Measurements from ENCODE around the gene PGAP3.
A peak's percentile ranks its signal among the peaks of the same experiment; 100 is the strongest.

Gene PGAP3

DNA sequence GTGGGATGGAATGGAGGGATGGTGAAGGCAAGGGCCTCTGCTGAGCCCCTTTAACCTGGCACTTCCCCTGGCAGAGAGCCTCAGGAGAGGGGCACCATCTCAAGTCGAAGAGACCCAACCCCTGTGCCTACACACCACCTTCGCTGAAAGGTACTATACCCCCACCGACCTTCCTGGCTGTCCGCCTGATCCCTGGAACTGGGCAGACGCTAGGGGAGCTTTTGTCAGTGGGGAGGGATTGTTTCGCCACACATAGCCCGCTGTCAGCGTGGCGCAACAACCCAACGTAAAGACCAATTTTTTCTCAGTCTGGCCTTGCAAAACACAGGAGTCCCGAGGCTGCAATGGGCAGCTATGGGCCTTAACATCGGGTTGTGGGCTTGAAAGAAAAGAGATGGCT, 58.0 kb downstream of the PGAP3 start:
- no peak overlapping the region for H3K4me3 Mint-ChIP-seq
- H3K36me3 Mint-ChIP-seq (ENCODE audit: low read depth) = no peaks in the 10 kb centered on the region
- TF ChIP-seq, protein P1, sequence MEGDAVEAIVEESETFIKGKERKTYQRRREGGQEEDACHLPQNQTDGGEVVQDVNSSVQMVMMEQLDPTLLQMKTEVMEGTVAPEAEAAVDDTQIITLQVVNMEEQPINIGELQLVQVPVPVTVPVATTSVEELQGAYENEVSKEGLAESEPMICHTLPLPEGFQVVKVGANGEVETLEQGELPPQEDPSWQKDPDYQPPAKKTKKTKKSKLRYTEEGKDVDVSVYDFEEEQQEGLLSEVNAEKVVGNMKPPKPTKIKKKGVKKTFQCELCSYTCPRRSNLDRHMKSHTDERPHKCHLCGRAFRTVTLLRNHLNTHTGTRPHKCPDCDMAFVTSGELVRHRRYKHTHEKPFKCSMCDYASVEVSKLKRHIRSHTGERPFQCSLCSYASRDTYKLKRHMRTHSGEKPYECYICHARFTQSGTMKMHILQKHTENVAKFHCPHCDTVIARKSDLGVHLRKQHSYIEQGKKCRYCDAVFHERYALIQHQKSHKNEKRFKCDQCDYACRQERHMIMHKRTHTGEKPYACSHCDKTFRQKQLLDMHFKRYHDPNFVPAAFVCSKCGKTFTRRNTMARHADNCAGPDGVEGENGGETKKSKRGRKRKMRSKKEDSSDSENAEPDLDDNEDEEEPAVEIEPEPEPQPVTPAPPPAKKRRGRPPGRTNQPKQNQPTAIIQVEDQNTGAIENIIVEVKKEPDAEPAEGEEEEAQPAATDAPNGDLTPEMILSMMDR (IDR thresholded peaks at IDR 0.05) = no peak
- no peak for DNase-seq
- no peak overlapping the region for H3K27ac Mint-ChIP-seq
- H3K4me1 Mint-ChIP-seq = peaks cover 63% of the 10 kb centered on the region
- H3K27me3 Mint-ChIP-seq (ENCODE audit: low read depth, poor library complexity) = peaks cover 71% of the 10 kb centered on the region
- no peaks in the 10 kb centered on the region for H3K9me3 Mint-ChIP-seq

DNA sequence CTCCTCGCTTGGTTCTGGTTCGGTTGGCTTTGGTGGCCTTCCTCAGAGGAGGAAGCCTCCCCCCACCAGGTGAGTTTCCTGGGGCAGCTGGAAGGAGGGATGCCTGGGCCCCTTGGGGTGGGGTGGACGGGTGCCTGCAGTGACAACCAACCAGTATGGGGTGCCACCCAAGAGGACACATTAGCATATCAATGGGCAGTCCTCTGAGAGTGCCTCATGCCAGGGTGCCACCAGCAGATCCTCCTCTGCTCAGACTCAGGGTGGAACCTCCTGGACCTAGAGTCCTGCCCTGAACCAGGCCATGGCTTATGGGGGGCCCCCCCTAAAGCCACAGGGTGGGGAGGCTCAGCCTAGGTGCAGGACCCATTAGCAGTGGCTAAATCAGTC, 58.4 kb downstream of the PGAP3 start:
- H3K36me3 Mint-ChIP-seq (ENCODE audit: low read depth) = no peaks in the 10 kb centered on the region

DNA sequence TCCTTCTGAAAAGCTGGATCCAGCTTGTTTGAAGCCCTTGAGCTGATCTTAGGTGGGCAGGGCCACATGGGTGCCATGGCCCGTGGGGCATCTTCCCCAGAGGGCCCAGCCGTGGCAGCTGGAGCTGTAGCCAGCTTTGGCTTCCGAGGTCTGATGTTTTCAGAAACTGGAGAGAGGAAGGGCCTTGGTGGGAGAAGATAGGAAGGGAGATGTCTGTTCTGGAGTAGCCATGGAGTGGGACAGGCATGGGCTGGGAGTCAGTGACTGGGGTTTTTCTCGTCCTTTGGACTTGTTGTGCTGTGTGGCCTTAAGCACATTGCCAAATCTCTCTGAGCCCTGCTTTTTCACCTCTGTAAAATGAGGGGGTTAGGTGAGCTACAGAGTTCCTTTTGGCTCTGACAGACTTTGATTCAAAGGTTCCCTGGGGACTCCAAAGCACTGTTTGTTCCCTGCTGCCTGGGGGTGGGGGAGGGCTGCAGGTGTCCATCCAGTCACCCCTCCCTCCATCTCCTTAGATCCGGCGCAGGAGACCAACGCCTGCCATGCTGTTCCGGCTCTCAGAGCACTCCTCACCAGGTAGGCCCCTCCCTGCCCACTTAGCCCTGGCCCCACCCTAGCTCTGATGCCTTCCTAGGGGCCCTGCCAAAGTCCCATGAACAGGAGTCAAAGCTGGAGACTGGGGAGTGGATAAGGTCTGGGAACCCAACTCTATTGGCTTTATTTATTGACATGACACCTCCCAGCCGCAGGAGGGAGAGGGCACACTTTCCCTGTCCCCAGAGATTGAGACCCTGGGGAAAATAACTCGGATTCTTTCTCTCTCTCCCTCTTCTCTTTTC, 59.0 kb downstream of the PGAP3 start:
- peaks cover 53% of the 10 kb centered on the region for H3K4me1 Mint-ChIP-seq
- no peak overlapping the region for H3K27ac Mint-ChIP-seq
- DNase-seq = no peak
- no peaks in the 10 kb centered on the region for H3K9me3 Mint-ChIP-seq
- TF ChIP-seq, protein P1 (IDR thresholded peaks at IDR 0.05) = no peak
- peaks cover 82% of the 10 kb centered on the region for H3K27me3 Mint-ChIP-seq (ENCODE audit: low read depth, poor library complexity)
- H3K36me3 Mint-ChIP-seq (ENCODE audit: low read depth) = no peaks in the 10 kb centered on the region
- H3K4me3 Mint-ChIP-seq = no peak overlapping the region

More for the DNA sequence above, 58.4 kb downstream of the PGAP3 start:
- Mint-ChIP-seq H3K4me3 (no peak overlapping the region), H3K27me3 (ENCODE audit: low read depth, poor library complexity) (peaks cover 76% of the 10 kb centered on the region), H3K9me3 (no peaks in the 10 kb centered on the region), H3K4me1 (peaks cover 59% of the 10 kb centered on the region), H3K27ac (no peak overlapping the region)
- TF ChIP-seq, protein P1 (IDR thresholded peaks at IDR 0.05) = no peak
- DNase-seq = no peak

DNA sequence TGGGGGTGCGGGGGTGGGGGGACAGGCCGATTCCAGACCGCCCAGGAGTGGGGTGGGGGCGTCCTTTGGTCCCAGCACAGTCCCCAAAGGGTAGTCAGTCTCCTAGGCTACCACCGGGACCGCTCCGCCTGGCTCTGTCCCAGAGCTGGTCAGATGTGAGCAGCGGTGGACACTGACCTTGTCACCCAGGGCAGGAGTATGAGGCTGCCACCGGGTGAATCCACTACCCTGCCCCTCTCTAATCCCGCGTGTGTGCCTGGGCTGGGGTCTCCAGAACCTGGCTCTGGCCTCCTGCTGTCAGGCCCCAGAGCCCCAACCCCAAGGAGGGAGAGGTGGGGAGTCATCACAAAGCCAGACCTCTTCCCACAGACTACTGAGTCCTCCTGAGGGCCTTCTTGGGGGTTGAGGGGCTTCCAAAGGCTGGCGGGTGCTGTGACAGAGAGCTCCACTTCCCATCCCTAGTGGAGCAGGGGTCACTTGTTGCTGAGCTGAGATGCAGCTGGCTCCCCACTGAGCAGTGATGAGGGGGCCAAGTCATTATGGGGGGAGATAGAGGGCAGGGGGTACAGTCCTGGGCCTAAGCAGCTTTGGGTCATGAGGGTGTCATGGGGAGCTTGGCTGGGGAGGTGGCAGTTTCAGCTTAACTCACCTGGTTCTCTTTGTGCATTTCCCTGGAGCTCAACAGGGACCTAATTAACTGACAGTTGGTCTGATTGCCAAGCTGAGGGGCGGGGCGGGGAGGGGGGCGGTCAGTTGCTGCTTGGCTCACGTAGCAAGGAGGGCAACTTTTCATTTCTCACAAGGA, 59.9 kb downstream of the PGAP3 start:
- Mint-ChIP-seq H3K36me3 (ENCODE audit: low read depth) (no peaks in the 10 kb centered on the region), H3K4me3 (peak overlapping the region; percentile 51), H3K27me3 (ENCODE audit: low read depth, poor library complexity) (peaks cover 89% of the 10 kb centered on the region), H3K9me3 (no peaks in the 10 kb centered on the region), H3K4me1 (peaks cover 43% of the 10 kb centered on the region), H3K27ac (no peak overlapping the region)
- TF ChIP-seq, protein P1 (IDR thresholded peaks at IDR 0.05) = no peak
- no peak for DNase-seq

DNA sequence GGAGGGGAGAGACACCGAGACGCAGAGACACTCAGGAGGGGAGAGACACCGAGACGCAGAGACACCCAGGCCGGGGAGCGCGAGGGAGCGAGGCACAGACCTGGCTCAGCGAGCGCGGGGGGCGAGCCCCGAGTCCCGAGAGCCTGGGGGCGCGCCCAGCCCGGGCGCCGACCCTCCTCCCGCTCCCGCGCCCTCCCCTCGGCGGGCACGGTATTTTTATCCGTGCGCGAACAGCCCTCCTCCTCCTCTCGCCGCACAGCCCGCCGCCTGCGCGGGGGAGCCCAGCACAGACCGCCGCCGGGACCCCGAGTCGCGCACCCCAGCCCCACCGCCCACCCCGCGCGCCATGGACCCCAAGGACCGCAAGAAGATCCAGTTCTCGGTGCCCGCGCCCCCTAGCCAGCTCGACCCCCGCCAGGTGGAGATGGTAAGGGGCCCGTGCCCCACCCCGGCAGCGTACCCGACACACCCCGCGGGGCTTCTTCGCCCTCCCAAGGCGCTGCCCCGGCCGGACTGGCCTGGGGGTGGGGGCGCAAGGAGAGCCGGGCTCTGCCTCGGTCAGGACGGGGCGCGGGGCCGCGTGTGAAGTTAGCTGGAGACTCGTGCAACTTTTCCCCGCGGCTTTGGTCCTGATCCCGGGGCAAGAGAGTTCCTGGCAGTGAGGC, 60.7 kb downstream of the PGAP3 start:
- Mint-ChIP-seq H3K36me3 (ENCODE audit: low read depth) (no peaks in the 10 kb centered on the region), H3K27me3 (ENCODE audit: low read depth, poor library complexity) (peaks cover 88% of the 10 kb centered on the region), H3K27ac (no peak overlapping the region), H3K4me3 (peak overlapping the region; percentile 78), H3K9me3 (no peaks in the 10 kb centered on the region), H3K4me1 (peaks cover 36% of the 10 kb centered on the region)
- TF ChIP-seq, protein P1 (IDR thresholded peaks at IDR 0.05) = no peak
- DNase-seq = peak; percentile 52

All from nephron progenitor cell (in vitro differentiated cells).